AG04449 (cell line): ENCODE data around the gene RPL35A.
A peak's percentile ranks its signal among the peaks of the same experiment; 100 is the strongest.

Source experiments
- CTCF ChIA-PET: fragments of 350-600 bp; formaldehyde crosslinking; extraction: SDS; loops from one replicate; lab custom pipeline; 2021; ENCODE audit warnings: antibody characterized with exemption; lab: Yijun Ruan, JAX
- POLR2A ChIA-PET: fragments of 400-600, 350-600 bp; formaldehyde crosslinking; extraction: SDS; loops from one replicate; lab custom pipeline; 2020; ENCODE audit warnings: antibody characterized with exemption, inconsistent platforms; lab: Yijun Ruan, JAX
- DNase-seq: peaks from one replicate; pipeline ENCODE4 v3.0.0-alpha.2; 2010; ENCODE audit warnings: low read depth, low spot score
- H3K4me3 ChIP-seq: 2 replicates; pipeline ENCODE4 v1.5.1; 2011; ENCODE audit warnings: low read depth, mild to moderate bottlenecking, control low read depth, low read length
- CTCF ChIP-seq: IDR thresholded peaks from one replicate; pipeline ENCODE4 v1.5.1; 2011; ENCODE audit warnings: mild to moderate bottlenecking, moderate library complexity, low read length, control low read depth, inconsistent platforms; ENCODE audit not compliant: insufficient read depth; ENCODE audit errors: missing control alignments

The RPL35A gene

GRCh38 chr3:197936819-197937384 is 13.1 kb upstream of the RPL35A start:
- no peak for DNase-seq
- TF ChIP-seq CTCF: no peak
- H3K4me3 ChIP-seq: no peak overlapping the region
- CTCF ChIA-PET: interaction anchor here (1.4 to 2.4 kb wide), 3 partner anchors 12 to 32 kb away, joined by 3 to 11 read pairs (median 5); no protein-coding TSS in a partner anchor
- POLR2A ChIA-PET: no interaction called here

DNA sequence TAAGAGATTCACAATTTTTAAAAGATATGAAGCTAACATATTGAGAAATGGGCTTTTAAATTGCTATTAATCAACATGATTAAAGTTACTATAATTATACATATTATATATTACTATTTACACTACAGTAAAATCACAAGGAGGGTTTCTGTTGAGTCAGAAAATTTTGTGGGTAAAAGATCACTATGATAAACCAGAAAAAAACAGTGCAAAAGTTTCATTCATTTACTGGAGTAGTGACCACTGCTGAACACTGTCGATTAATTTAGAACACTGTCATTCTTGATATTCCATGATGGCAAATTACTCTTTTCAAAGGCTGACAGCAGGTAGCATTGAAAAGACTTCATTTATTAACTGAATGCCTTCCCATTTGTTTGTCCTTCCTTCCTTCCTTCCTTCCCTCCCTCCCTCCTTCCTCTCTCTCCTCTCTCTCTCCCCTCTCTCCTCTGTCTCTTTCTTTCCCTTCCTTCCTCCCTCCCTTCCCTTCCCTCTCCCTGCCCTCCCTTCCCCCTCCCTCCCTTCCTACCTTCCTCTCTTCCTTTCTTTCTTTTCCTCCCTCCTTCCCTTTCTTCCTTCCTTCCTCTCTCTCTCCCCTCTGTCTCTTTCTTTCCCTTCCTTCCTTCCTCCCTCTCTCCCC is 9.1 kb upstream of the RPL35A start:
- H3K4me3 ChIP-seq: no peak overlapping the region
- POLR2A ChIA-PET: no interaction called here
- no peak for TF ChIP-seq CTCF
- CTCF ChIA-PET: interaction anchor here (0.8 to 9.9 kb wide), 3 partner anchors 9 to 36 kb away, joined by 3 to 143 read pairs (median 11); no protein-coding TSS in a partner anchor
- DNase-seq: no peak

GRCh38 chr3:197942956-197943556 is 6.9 kb upstream of the RPL35A start:
- peak; percentile 75 for TF ChIP-seq CTCF
- ChIA-PET CTCF (interaction anchor here (0.6 to 9.9 kb wide), 34 partner anchors 8 to 345 kb away, joined by 3 to 143 read pairs (median 5); no protein-coding TSS in a partner anchor), POLR2A (no interaction called here)
- no peak for DNase-seq
- H3K4me3 ChIP-seq: no peak overlapping the region

- ChIA-PET CTCF (interaction anchor here (1.4 to 3.8 kb wide), 2 partner anchors 12 to 43 kb away, joined by 5 to 22 read pairs; no protein-coding TSS in a partner anchor), POLR2A (interaction anchor here (0.7 to 0.9 kb wide), 2 partner anchors 9 to 38 kb away, joined by 3 to 8 read pairs; no protein-coding TSS in a partner anchor)
- DNase-seq: no peak
- no peak for TF ChIP-seq CTCF
- H3K4me3 ChIP-seq: peak overlapping the region; percentile 81
These were observed 706 bp upstream of the RPL35A start for GRCh38 chr3:197949191-197949777.

DNA sequence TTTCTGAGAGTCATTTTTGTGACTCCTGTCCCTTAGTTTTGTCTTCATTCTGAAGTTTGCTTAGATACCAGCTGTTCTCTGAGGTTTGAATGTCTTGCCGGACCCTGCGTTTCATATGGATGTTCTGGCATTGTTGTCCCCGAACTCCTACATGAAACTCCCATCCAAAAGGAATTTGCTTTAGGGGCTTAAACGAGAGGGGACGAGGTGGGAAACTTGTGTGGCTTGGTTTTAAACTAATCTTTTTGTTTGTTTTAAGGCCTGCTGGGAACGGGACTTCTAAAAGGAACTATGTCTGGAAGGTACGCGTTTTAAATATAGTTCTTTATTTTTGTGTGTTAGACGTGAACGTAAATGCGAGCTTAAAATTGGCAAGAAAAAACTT is 679 bp downstream of the RPL35A start:
- no peak for TF ChIP-seq CTCF
- ChIA-PET CTCF (interaction anchor here (1.6 to 3.8 kb wide), 2 partner anchors 8 to 45 kb away, joined by 7 to 22 read pairs; no protein-coding TSS in a partner anchor), POLR2A (no interaction called here)
- no peak for DNase-seq
- H3K4me3 ChIP-seq: peak overlapping the region; percentile 81
